A673 (cell line): ENCODE data around the gene FAM184B.

Experiments
- EZH2 ChIP-seq: fragments of 200-600 bp; sonication (generic); IDR thresholded peaks from 2 replicates; pipeline ENCODE4 v1.6.1; 2017; ENCODE audit warnings: borderline replicate concordance, low read depth, mild to moderate bottlenecking, mixed read lengths, antibody characterized with exemption, low read length; ENCODE audit not compliant: poor library complexity, severe bottlenecking
- TF ChIP-seq, protein P1 (sequence below): fragments of 300-800, 200-600 bp; sonication (generic); conservative IDR thresholded peaks from 2 replicates; pipeline ENCODE4 v1.5.1; 2017; ENCODE audit warnings: low read depth, mild to moderate bottlenecking, antibody characterized with exemption, low read length, moderate library complexity, mixed read lengths

- TF ChIP-seq, protein P1, sequence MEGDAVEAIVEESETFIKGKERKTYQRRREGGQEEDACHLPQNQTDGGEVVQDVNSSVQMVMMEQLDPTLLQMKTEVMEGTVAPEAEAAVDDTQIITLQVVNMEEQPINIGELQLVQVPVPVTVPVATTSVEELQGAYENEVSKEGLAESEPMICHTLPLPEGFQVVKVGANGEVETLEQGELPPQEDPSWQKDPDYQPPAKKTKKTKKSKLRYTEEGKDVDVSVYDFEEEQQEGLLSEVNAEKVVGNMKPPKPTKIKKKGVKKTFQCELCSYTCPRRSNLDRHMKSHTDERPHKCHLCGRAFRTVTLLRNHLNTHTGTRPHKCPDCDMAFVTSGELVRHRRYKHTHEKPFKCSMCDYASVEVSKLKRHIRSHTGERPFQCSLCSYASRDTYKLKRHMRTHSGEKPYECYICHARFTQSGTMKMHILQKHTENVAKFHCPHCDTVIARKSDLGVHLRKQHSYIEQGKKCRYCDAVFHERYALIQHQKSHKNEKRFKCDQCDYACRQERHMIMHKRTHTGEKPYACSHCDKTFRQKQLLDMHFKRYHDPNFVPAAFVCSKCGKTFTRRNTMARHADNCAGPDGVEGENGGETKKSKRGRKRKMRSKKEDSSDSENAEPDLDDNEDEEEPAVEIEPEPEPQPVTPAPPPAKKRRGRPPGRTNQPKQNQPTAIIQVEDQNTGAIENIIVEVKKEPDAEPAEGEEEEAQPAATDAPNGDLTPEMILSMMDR = no peak
- TF ChIP-seq EZH2 = no peak
Measured at GRCh38 chr4:17763931-17764330, 17.5 kb downstream of the FAM184B start.
